Small intestine (tissue), 7 donors: ENCODE data around the gene CARS2. TPM values are rescaled to one million over a fixed set of nuclear protein-coding genes. Genes with fewer than 3 reads are reported as not detected.

ENCODE experiments used
- DNase-seq, 2 donors: peaks; one replicate each; pipeline versions ENCODE4 v3.0.0 to v3.0.0-alpha.2; 2013
- FAIRE-seq: peaks from 2 replicates; lab custom pipeline; 2012; peaks lifted over from hg19 to GRCh38; lab: Jason Lieb, UNC
- H3K27ac ChIP-seq, 3 donors: one replicate each; pipeline ENCODE4 v1.5.1; 2013; ENCODE audit warnings: low read length in 2 of 3, mild to moderate bottlenecking in 2 of 3, control low read depth in 1 of 3, inconsistent platforms in 1 of 3, low read depth in 1 of 3, moderate library complexity in 1 of 3
- H3K27me3 ChIP-seq, 3 donors: one replicate each; pipeline ENCODE4 v1.6.1; 2013; ENCODE audit warnings: low read length in 3 of 3, inconsistent platforms in 1 of 3; ENCODE audit not compliant: control insufficient read depth in 3 of 3, insufficient read depth in 3 of 3
- H3K36me3 ChIP-seq, 3 donors: one replicate each; pipeline ENCODE4 v1.6.1; 2013; ENCODE audit warnings: low read length in 3 of 3, inconsistent platforms in 1 of 3, low read depth in 1 of 3, mild to moderate bottlenecking in 1 of 3, moderate library complexity in 1 of 3; ENCODE audit not compliant: control insufficient read depth in 3 of 3, insufficient read depth in 2 of 3
- H3K4me1 ChIP-seq, 3 donors: one replicate each; pipeline ENCODE4 v1.6.1; 2013; ENCODE audit warnings: low read length in 2 of 3, inconsistent platforms in 1 of 3, low read depth in 1 of 3, mild to moderate bottlenecking in 1 of 3, moderate library complexity in 1 of 3; ENCODE audit not compliant: control insufficient read depth in 3 of 3, insufficient read depth in 2 of 3
- H3K4me3 ChIP-seq, 3 donors: one replicate each; pipeline ENCODE4 v1.5.1; 2013; ENCODE audit warnings: low read length in 3 of 3, control low read depth in 1 of 3, inconsistent platforms in 1 of 3, low read depth in 1 of 3, mild to moderate bottlenecking in 1 of 3, moderate library complexity in 1 of 3
- H3K9me3 ChIP-seq, 2 donors: one replicate each; pipeline ENCODE4 v1.6.1; 2013; ENCODE audit warnings: low read depth in 1 of 2, low read length in 1 of 2; ENCODE audit not compliant: control insufficient read depth in 2 of 2, insufficient read depth in 1 of 2
- WGBS, 3 donors: extraction: QIAGEN DNeasy Blood & Tissue Kit; methylation state at CpG; one replicate each; pipeline ENCODE4 v1.1.7; 2013; 5-methylcytosine and 5-hydroxymethylcytosine counted together
- polyA plus RNA-seq, 4 donors: library from polyadenylated mRNA; stranded (reverse) in 3 of 4; unstranded in 1 of 4; fragments of 200-250 nt in 3 of 4; fragments of 120-200 nt in 1 of 4; gene quantifications; one replicate each; pipeline versions ENCODE4 v1.2.1 to v1.2.3, GENCODE V29; 2013
- donor health status: healthy with polysubstance abuse.
- donor health status: control.
- donor health status: control.
- donor health status: Bipolar disorder and iron deficiency.
- donor health status: healthy.

CARS2 gene
- polyA plus RNA-seq, 4 donors: 69.7 to 107 (median 84.9) TPM

DNA sequence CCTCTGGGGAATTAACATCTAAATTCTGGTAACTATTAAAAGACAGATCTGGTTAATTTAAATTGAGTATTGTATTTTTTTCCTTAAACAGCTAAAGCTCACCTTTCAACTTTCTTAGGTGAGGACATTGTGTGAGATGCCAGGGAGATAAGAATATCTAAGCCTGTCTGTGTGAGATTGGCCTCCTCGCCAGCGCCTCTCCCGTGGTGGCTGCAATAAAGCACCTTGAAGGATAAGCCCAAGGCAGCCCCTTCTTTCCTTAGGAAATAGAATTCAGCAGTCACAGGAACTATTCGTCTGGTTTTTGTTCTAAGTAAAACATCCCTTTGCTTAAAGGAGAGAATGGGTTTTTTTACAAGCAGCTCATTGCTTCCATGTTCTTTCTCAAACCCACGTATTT, 66.0 kb downstream of the CARS2 start:
- Histone ChIP-seq H3K36me3 (peaks cover 14 to 94% (median 28%) of the 10 kb centered on the region in 3 donors), H3K4me3 (no peak overlapping the region), H3K27ac (no peak overlapping the region), H3K27me3 (no peaks in the 10 kb centered on the region), H3K4me1 (peaks cover 0 to 5% (median 0%) of the 10 kb centered on the region in 3 donors), H3K9me3 (no peaks in the 10 kb centered on the region)
- WGBS, 3 donors: 57 to 70% (median 69%) methylated on average over 5 of the region's 5 CpGs
- DNase-seq (no peak), FAIRE-seq (no peak)

DNA sequence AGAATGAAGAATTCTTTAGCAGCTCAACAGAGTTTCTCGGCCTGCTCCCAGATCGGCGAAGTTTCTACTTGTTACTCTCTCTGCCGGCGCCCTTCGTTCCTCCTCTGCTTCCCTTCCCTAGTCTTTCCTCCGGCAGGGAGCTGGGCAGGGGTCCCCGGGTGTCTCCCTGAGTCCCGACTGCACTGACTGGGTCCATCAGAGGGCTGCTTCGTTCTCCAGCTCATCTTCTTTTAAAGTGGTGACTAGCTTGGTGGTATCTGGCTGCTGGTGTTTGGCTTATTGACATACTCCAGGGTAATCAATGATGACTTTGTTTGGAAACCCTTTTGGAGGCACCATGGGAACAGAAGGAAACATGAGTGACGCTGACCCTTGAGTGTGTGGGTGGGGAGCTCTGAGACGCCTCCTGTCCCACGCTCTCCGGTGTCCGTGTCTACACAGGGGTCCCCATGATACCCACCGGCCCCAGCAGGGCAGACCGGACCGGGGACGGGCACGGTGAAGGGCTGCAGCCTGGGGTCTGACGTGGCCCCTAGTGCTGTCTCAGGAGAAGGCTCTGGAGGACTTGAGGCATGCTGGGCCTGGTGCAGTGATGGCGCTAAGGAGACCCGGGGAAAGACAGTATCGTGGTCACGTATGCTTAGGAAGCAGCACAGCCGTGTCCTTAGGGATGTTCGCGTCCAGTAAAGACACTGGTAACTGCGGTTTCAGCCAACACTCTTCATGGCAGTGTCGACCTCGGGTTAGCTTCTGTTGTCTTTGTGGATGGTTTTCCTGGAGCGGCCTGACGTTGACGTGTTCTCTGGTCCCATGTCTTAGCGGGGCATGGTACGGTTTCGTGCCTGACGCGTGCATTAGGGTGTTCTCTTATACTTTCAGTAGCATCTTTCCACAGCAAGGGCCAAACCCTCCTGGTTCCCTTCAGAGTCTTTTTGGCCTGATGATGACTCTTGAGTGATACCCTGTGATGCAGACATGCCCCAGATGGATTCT, 66.8 kb downstream of the CARS2 start:
- FAIRE-seq: no peak
- no peak overlapping the region for H3K27ac ChIP-seq
- no peak for DNase-seq
- no peaks in the 10 kb centered on the region for H3K4me1 ChIP-seq
- no peaks in the 10 kb centered on the region for H3K27me3 ChIP-seq
- H3K4me3 ChIP-seq: no peak overlapping the region
- peaks cover 14 to 96% (median 31%) of the 10 kb centered on the region in 3 donors for H3K36me3 ChIP-seq
- no peaks in the 10 kb centered on the region for H3K9me3 ChIP-seq
- 89 to 96% (median 92%) methylated on average over 39 of the region's 39 CpGs for WGBS, 3 donors

DNA sequence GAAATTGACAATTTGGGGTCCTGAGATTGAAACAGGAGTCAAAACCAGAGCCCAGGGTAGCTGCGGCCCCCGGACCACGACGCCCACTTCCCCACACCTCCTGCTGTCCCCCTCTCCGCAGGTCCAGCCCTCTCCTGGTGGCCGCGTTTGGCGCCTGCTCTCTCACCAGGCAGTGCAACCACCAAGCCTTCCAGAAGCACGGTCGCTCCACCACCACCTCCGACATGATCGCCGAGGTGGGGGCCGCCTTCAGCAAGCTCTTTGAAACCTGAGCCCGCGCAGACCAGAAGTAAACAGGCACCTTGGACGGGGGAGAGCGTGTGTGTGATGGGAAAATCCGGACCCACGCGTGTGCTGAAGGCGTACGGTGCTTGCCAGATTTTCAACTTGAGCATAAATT, 67.7 kb downstream of the CARS2 start:
- DNase-seq (no peak), FAIRE-seq (no peak)
- H3K27me3 ChIP-seq: no peaks in the 10 kb centered on the region
- no peaks in the 10 kb centered on the region for H3K9me3 ChIP-seq
- H3K27ac ChIP-seq: no peak overlapping the region
- no peaks in the 10 kb centered on the region for H3K4me1 ChIP-seq
- no peak overlapping the region for H3K4me3 ChIP-seq
- peaks cover 14 to 93% (median 27%) of the 10 kb centered on the region in 3 donors for H3K36me3 ChIP-seq
- 90 to 96% (median 95%) methylated on average over 23 of the region's 23 CpGs for WGBS, 3 donors

DNA sequence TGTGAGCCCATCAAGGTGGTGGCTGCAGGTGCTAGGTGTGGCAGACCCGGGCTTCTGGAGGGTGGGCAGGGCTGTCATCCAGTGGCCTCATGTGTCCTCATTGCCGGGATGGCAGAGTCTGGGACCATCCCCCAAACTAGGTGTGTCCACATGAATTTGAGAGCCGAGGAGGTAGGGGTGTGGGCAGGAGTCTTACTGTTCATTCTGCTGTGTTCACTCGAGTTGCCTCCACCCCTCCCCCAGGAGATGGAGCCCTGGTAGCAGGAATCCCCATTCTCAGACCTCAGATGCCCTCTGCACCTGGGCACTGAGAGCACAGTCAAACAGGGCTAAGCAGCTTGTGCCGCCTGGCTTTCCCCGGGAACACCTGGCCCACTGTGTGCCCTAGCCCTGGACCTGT, 68.2 kb downstream of the CARS2 start:
- H3K36me3 ChIP-seq: peaks cover 14 to 88% (median 25%) of the 10 kb centered on the region in 3 donors
- H3K27me3 ChIP-seq: no peaks in the 10 kb centered on the region
- WGBS, 3 donors: 51 to 75% (median 66%) methylated on average over 6 of the region's 6 CpGs
- no peak overlapping the region for H3K4me3 ChIP-seq
- no peaks in the 10 kb centered on the region for H3K9me3 ChIP-seq
- DNase-seq (no peak), FAIRE-seq (no peak)
- H3K4me1 ChIP-seq: no peaks in the 10 kb centered on the region
- H3K27ac ChIP-seq: no peak overlapping the region

DNA sequence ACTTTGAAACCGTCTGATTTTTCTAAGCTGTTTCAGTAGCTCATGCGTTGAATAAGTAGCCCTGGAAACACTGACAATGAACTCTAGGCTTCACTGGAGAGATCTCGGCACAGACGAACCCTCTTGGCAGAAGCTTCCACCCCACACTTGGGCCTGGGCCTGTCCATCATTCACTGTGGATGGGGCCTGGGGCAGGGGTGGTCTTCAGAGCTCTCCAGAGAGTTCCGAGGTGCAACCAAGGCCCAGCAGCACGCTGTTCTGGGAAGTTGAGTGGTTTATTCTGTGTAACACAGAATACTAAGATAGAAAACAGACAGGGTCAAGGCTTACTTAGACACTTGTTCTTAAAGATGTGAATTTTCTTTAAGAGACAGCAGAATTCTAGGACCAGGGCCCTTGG, 68.6 kb downstream of the CARS2 start:
- no peak for FAIRE-seq
- Histone ChIP-seq H3K27me3 (no peaks in the 10 kb centered on the region), H3K9me3 (no peaks in the 10 kb centered on the region), H3K4me1 (no peaks in the 10 kb centered on the region), H3K4me3 (no peak overlapping the region), H3K36me3 (peaks cover 14 to 84% (median 25%) of the 10 kb centered on the region in 3 donors), H3K27ac (no peak overlapping the region)
- no peak for DNase-seq
- 87 to 90% (median 90%) methylated on average over 6 of the region's 6 CpGs for WGBS, 3 donors

DNA sequence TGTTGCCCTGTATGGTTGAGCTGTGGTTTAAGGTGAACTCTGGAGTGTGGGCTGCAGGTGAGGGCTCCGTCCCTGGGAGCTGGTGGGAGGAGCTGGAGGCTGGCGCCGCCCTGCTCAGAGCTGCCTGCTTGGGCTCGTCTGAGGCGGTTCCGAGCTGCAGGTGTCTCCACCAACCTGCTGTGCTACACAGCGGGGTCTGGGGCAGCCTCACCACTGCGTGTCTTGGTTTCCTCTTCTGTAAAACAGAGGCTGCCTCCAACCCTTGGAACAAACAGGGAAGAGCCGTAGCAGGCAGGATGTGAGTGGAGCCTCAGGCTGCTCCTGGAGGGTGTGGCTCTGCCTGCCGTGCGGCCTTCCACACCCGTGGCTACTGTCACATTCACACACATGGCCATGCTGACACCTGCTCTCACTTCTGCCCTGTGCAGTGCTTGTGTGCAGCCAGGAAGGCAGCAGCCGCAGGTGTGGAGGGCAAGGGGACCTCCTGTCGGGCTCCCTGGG, 69.2 kb downstream of the CARS2 start:
- no peaks in the 10 kb centered on the region for H3K4me1 ChIP-seq
- FAIRE-seq: no peak
- WGBS, 3 donors: 78 to 84% (median 83%) methylated on average over 14 of the region's 14 CpGs
- H3K4me3 ChIP-seq: no peak overlapping the region
- no peaks in the 10 kb centered on the region for H3K27me3 ChIP-seq
- H3K9me3 ChIP-seq: no peaks in the 10 kb centered on the region
- H3K36me3 ChIP-seq: peaks cover 14 to 81% (median 25%) of the 10 kb centered on the region in 3 donors
- H3K27ac ChIP-seq: no peak overlapping the region
- DNase-seq: no peak

DNA sequence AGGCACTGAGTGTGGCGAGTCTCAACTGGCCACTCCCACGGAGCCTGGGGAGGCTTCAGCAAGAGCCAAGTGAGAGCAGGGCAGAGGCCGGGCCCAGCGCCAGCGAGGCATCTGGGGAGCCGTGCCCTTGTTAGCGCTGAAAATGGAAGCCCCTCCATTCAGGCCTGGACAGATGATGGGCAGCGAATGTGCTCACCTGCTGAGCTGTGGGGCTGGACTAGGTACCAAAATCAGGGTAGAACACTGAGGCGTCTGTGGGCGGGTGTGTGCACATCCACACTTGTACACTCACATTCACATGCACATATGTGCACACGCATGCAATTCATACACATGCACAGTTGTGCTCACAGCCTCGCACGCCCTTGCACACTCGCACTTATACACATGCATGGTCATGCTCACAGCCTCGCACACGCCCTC, 69.9 kb downstream of the CARS2 start:
- no peak for DNase-seq

DNA sequence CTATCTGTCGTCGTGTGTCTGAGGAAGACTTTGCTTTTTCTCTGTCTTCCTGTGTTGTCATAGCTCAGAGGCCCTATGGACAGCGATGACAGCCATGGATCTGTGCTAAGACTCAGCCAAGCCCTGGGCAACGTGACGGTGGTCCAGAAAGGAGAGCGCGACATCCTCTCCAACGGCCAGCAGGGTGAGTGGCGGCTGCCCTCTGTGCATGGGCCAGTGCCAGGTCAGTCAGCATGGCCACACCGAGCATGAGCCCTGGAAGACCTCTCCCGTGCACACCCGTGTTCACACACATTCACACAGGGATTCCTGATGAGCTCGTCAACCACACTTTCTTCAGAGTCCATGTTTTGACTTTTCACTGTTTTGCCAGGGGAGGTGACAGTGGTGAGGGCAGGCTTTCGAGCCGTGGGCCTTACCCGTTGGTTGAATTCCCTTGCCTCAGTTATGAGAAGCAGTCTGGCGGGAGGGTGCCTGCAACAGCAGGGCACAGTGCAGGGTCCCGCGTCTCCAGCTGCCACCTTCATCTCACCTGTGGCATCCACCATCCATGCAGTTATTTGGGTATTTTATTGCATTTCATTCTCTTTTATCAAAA, 70.4 kb downstream of the CARS2 start:
- no peaks in the 10 kb centered on the region for H3K4me1 ChIP-seq
- no peaks in the 10 kb centered on the region for H3K27me3 ChIP-seq
- DNase-seq: no peak
- FAIRE-seq: no peak
- 91 to 93% (median 91%) methylated on average over 19 of the region's 19 CpGs for WGBS, 3 donors
- H3K27ac ChIP-seq: no peak overlapping the region
- no peaks in the 10 kb centered on the region for H3K9me3 ChIP-seq
- no peak overlapping the region for H3K4me3 ChIP-seq
- peaks cover 10 to 76% (median 25%) of the 10 kb centered on the region in 3 donors for H3K36me3 ChIP-seq

More for the DNA sequence above, 69.9 kb downstream of the CARS2 start:
- WGBS, 3 donors: 94 to 95% (median 95%) methylated on average over 16 of the region's 16 CpGs
- H3K4me3 ChIP-seq: no peak overlapping the region
- no peaks in the 10 kb centered on the region for H3K4me1 ChIP-seq
- peaks cover 14 to 76% (median 25%) of the 10 kb centered on the region in 3 donors for H3K36me3 ChIP-seq
- no peak for FAIRE-seq
- no peaks in the 10 kb centered on the region for H3K9me3 ChIP-seq
- H3K27me3 ChIP-seq: no peaks in the 10 kb centered on the region
- no peak overlapping the region for H3K27ac ChIP-seq
